Transverse colon (tissue), 1 donor: ENCODE results near the gene KCTD2.

Source experiments
- EP300 ChIP-seq: sonication (generic); formaldehyde crosslinking; IDR thresholded peaks from one replicate; pipeline ENCODE4 v1.6.1; 2017; ENCODE audit warnings: antibody characterized with exemption, low read depth
- POLR2A ChIP-seq: fragments of 450-650 bp; IDR thresholded peaks from one replicate; pipeline ENCODE4 v1.6.1; 2016; ENCODE audit warnings: antibody characterized with exemption, mild to moderate bottlenecking, moderate library complexity

GRCh38 chr17:75074532-75074931 is 27.5 kb downstream of the KCTD2 start:
- TF ChIP-seq POLR2A: no peak
- TF ChIP-seq EP300: no peak
